ENCODE data around the gene SIX2. TPM values are rescaled to one million over a fixed set of nuclear protein-coding genes. Genes with fewer than 3 reads are reported as not detected.

The SIX2 gene
- total and polyA plus RNA-seq, 2 of the 13 experiments (the other 11 are each of a cell fraction or from before 2014, with no cell fraction given), result not detected

DNA sequence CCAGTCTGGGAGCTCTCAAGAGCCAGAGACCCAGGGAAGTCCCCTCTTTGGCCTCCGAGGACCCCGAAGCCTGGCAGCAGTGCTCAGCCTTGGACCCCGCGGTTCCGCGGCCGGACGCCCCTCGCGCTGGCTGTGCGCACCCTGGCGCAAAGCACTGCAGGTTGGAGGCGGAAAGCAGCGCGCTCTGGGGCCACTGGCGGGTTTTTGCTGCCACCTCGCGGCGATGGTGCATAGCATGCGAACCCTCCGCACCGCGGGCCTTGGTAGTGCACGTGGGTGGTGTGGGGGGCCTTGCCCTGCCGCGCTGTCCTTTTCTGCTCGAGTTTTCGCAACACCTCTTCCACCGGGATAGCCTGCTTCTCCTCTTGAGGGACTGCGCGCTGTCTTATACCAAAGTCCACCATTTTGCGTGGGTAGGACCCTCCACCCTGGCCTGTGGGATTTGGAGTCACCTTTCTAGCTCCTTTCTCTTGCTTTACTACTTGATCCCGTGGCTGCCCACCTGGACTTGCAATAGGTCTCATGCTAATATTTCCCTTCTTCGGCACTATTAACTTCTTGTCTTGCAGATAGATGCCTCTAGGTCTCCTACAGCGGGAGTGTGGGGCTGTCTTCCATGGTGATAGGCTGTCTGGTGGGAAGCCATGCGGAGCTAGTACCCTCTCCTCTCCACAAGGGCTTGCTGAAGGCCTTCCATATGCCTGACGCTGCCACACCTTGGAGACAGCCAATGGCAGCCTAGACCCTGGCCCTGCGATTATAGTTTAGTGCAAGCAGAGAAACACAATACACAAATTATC is 53.5 kb downstream of the SIX2 start (continued):
- no peak for TF ChIP-seq MAFK (conservative IDR thresholded peaks at IDR 0.05 in 1 of 2, IDR thresholded peaks at IDR 0.05 in 1 of 2; ENCODE audit: low read length in 2 of 2)
- TF ChIP-seq MIER3 (CRISPR knock-in tag; IDR thresholded peaks at IDR 0.05; ENCODE audit: borderline replicate concordance), result peak; percentile 45; the same call in 1 of the 2 replicates
- no peak for TF ChIP-seq NFE2L1 (CRISPR knock-in tag; IDR thresholded peaks at IDR 0.05; ENCODE audit: borderline replicate concordance)
- 0 out of 2 replicates have a peak, but pooled peaks have one; percentile 32 for TF ChIP-seq SNAPC4 (CRISPR knock-in tag; IDR thresholded peaks at IDR 0.05)
- 0 out of 2 replicates have a peak, but pooled peaks have one; percentile 29 for TF ChIP-seq ZNF354B (CRISPR knock-in tag; IDR thresholded peaks at IDR 0.05)
- TF ChIP-seq ZNF160 (CRISPR knock-in tag; IDR thresholded peaks at IDR 0.05), result 0 out of 2 replicates have a peak, but pooled peaks have one; percentile 38
- TF ChIP-seq KAT8 (CRISPR knock-in tag; IDR thresholded peaks at IDR 0.05), result peak; percentile 27; the same call in 1 of the 2 replicates
- 0 out of 2 replicates have a peak, but pooled peaks have one; percentile 53 for TF ChIP-seq ZNF605 (CRISPR knock-in tag; IDR thresholded peaks at IDR 0.05)
- TF ChIP-seq ZNF451 (CRISPR knock-in tag; IDR thresholded peaks at IDR 0.05), result peak; percentile 65; the same call in 1 of the 2 replicates
- 0 out of 2 replicates have a peak, but pooled peaks have one; percentile 26 for TF ChIP-seq KMT2B (CRISPR knock-in tag; IDR thresholded peaks at IDR 0.05)
- 0 out of 2 replicates have a peak, but pooled peaks have one; percentile 20 for TF ChIP-seq ZNF792 (CRISPR knock-in tag; IDR thresholded peaks at IDR 0.05)
- no peak for TF ChIP-seq RCOR2 (CRISPR knock-in tag; IDR thresholded peaks at IDR 0.05)
- TF ChIP-seq ATF2 (CRISPR knock-in tag; IDR thresholded peaks at IDR 0.05), result 0 out of 2 replicates have a peak, but pooled peaks have one; percentile 39
- TF ChIP-seq DNMT1 (CRISPR knock-in tag; IDR thresholded peaks at IDR 0.05), result peak; percentile 90; the same call in 1 of the 2 replicates
- TF ChIP-seq ISL2 (CRISPR knock-in tag; IDR thresholded peaks at IDR 0.05), result no peak
- TF ChIP-seq ZNF335 (CRISPR knock-in tag; IDR thresholded peaks at IDR 0.05), result 0 out of 2 replicates have a peak, but pooled peaks have one; percentile 22
- 0 out of 2 replicates have a peak, but pooled peaks have one; percentile 28 for TF ChIP-seq ZSCAN9 (CRISPR knock-in tag; IDR thresholded peaks at IDR 0.05; ENCODE audit: borderline replicate concordance)
- TF ChIP-seq, protein P1, sequence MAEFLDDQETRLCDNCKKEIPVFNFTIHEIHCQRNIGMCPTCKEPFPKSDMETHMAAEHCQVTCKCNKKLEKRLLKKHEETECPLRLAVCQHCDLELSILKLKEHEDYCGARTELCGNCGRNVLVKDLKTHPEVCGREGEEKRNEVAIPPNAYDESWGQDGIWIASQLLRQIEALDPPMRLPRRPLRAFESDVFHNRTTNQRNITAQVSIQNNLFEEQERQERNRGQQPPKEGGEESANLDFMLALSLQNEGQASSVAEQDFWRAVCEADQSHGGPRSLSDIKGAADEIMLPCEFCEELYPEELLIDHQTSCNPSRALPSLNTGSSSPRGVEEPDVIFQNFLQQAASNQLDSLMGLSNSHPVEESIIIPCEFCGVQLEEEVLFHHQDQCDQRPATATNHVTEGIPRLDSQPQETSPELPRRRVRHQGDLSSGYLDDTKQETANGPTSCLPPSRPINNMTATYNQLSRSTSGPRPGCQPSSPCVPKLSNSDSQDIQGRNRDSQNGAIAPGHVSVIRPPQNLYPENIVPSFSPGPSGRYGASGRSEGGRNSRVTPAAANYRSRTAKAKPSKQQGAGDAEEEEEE (CRISPR knock-in tag; IDR thresholded peaks at IDR 0.05; ENCODE audit: borderline replicate concordance), result no peak
- peak; percentile 98 for TF ChIP-seq MTF2 (CRISPR knock-in tag; IDR thresholded peaks at IDR 0.05; ENCODE audit: borderline replicate concordance)

All from HepG2 (cell line).